HT-29 (cell line): ENCODE data around the gene MOB1B. TPM values are rescaled to one million over a fixed set of nuclear protein-coding genes. Genes with fewer than 3 reads are reported as not detected.
"Not testable (repeated sequence)": the region's sequence is repeated elsewhere in the genome, so short reads cannot be mapped to it uniquely, and the experiment has no call there.

Experiments used
- DNase-seq: peaks from one replicate; pipeline ENCODE4 v3.0.0-alpha.2; 2015; ENCODE audit warnings: low spot score
- total RNA-seq: library from RNA; depleted of rRNA; stranded (reverse); fragments of >200 nt; shearing (Covaris generic); gene quantifications from 2 replicates; pipeline ENCODE4 v1.2.3, GENCODE V29; 2014

The MOB1B gene
- total RNA-seq, 1 experiment from 2014 or later: 3.8 TPM

DNA sequence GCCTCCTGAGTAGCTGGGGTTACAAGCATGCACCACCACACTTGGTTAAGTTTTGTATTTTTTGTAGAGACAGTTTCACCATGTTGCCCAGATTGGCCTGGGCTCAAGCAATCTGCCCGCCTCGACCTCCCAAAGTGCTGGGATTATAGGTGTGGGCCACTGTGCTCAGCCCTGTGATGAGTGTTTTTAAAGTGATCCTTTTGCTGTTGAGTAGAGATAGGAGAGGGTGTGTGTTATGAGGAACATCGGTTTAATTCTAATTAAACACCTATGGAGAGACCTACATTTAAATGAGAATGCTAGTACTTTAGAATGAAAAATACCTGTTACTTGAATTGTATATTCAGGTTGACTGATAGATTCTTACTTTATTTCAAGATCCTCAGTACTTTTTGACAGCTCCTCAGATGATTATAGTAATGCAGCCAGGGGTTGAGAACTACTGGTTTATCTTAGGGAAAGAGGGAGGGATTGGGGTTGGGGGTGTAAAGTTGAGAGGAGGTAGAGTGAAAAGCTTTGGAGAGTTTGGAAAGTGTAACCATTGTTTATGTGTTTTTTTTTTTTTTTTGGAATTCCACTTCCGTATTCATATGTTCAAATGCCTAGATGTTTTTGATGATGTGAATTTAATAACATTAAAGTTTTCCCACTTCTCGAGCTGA is 54.5 kb downstream of the MOB1B start:
- DNase-seq: no peak

DNA sequence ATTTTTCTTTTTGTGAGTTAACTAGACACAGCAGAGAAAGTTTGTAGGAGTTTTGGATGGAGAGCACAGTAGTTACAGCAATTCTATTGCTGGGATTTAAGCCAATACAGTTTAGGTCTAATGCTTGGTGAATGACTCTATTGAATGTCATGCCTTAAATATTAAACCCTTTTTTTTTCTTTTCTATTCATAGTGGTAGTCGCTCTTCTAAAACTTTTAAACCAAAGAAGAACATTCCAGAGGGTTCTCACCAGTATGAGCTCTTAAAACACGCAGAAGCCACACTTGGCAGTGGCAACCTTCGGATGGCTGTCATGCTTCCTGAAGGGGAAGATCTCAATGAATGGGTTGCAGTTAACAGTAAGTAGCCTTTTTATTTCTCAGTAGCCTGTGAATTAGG is 56.5 kb downstream of the MOB1B start:
- no peak for DNase-seq

DNA sequence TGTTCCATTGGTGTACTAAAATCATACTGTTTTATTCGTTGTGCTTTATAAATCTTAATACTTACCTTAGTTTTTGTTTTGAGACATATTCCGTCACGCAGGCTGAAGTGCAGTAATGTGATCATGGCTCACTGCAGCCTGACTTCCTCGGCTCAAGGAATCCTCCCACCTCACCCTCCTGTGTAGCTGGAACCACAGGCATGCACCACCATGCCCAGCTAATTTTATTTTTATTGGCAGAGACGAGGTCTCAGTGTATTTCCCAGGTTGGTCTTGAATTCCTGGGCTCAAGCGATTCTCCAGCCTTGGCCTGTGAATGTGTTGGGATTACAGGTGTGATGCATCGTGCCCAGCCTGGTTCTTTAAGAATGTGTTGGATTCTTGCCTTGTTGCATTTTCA is 66.9 kb downstream of the MOB1B start:
- no peak for DNase-seq

DNA sequence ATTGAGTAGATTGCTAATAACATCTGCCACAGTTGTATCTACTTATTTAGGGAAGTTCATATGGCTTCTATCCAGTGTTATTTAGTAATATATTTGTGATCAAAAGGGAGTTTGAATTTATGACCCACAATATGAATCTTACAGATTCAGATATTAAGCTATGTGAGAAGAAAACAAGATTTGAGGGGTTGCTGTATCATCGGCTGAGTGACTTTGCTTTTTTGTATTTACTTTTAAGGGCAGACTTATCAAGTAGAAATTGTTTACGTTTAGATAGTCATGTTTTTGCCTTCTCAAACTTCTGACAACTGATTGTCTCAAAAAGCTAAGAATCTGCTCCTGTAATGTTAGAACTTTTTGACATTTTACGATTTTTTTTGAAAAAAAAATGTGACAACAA is 74.1 kb downstream of the MOB1B start:
- no peak for DNase-seq

DNA sequence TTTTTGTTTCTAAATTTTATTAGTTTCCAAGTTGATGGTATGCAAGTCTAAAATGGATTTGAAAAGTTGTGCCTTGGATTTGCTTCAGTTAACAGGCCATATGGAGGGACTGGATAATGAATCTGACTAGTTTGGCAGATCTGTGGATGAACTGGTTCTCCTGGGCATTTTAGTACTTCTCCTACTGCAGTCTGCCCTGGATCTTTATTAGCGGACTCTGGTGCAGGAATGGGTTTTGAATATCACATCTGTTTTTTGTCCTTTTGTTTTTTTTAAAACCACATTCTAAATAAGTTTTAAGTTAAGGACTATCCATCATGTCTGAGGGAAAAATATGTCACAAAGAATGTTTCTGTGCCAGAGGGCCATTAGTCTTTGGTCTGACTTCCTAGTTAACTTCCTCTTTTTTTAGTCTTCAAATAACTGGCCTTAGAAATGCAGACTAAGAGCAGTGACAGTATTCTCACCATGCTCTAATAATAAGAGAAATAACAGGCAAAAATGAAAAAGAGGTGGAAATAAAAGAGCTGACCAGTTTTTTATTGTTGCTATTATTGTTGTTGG is 77.4 kb downstream of the MOB1B start:
- DNase-seq: no peak

DNA sequence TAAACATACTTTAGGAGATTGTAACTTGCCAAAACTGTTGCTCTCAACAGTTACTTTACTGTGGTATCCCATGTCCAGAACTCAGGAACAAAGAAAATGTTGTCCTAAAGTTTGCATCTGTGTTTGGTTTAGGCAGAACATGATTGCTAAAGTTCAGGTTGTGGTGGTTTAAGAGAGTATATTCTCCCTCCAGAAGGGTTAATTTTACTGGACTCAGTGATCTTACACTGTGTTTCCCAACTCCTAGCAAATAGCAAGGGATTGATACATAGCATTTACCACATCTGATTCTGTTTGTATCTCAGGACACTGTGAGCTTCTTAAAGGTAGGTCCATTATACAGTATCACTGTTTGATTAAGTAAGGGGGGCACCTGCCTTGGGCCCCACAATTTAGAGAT is 78.0 kb downstream of the MOB1B start:
- DNase-seq: no peak

DNA sequence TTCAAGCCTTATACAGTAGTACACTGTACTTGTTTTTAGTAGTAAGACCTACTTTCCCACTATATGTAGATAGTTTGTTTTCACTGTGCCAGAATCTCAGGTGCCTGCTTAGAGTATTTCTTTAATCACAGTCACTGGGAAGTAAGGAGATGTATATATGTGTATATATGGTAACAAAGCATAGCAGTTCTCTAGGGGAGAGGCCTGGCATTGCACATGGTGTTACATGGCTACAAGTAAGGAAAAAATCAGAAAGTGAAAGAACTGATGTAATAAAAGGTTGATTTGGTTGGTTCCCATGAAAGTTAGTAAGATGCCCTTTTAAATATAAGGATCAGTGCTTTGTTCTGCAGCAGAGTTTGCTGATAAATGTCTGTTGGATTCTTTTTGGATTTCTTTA is 81.9 kb downstream of the MOB1B start:
- no peak for DNase-seq

DNA sequence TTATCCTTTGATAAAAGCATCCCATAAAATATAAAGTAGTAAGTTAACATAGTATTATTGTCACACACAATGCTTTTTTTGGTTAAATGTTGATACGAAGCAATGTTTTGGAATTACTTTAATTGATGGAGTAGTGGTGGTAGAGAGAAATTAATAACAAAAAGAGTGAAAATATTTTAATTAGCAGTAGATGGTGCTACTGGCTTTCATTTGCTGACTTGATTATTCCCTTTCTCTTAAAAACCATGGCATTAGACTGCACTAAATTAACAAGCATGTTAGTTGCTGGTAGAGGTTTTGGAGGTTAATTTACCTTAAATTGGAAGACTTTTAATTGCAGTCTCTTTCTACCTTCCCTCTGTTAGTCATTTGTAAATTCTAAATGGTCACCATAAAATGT is 82.4 kb downstream of the MOB1B start:
- DNase-seq: no peak

DNA sequence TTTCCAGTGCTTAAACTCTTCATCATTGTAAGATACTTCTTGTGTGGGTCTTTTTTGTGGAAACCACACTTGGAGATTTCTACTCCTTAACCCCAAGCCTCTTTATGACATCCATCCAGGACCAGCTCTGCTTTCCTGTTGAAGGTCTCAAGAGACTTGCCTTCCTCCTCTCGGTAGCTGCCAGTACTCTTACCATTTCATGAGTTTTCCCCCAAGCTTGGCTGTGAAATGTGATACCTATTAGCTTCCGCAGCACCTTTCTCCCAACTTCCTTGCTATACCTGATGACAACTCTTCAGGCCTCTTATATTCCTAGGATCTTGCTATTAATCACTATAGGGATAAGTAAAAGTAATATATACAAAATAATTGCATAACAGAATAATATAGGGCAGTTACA is 89.4 kb downstream of the MOB1B start:
- DNase-seq: no peak

DNA sequence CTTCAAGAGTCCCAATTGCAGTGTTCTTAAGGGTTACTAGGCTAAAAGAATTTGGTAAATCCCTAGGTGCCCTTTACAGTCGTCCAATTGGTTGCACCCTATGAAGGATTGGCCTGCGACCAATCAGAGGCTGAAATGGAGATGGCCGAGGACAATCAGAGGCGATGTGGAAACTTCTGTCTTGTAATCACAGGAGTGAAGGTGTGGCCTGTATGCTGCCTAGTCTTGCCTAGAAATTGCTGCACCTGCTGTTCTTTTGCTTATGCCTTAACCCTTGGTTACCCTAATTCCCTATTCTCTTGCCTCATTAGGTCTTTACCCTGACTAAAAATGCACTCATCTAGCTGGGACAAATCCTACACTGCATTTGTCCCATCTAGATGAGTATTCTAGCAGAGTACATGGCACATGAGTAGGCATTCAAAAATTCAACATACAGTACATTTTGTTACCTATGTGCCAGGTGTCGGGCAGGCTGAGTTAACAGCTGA is 90.3 kb downstream of the MOB1B start:
- peak; percentile 8 for DNase-seq

DNA sequence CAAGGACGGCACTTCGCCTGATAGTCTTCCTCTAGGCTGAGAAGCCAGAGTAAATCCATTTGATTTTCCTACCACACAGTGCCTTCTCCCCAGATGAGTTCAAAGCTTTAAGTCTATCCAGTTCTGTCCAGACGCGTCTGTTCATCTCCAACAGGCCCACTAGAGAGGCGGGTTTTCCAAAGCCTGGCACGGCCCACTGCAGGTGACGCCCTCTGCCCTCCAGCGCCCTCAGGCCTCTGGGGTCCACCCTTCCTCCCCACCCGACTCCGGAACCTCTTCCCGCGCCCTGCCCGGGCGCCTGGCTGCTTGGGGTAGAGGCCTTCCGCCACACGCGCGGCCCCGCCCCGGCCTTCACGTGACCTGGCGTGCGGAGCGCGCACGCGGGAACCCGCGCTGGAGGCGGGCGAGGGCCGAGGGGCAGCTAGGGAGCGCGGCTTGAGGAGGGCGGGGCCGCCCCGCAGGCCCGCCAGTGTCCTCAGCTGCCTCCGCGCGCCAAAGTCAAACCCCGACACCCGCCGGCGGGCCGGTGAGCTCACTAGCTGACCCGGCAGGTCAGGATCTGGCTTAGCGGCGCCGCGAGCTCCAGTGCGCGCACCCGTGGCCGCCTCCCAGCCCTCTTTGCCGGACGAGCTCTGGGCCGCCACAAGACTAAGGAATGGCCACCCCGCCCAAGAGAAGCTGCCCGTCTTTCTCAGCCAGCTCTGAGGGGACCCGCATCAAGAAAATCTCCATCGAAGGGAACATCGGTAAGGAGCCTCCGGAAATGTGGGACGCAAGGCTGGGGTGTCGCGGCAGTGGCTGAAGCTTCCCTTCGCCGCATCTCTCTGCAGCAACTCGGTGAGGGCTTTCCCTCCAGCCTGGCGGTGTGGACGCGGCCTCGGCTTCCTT is 91.3 kb downstream of the MOB1B start, which contains the start of gene DCK:
DCK (plus strand) TSS at position 469 of the 888 bp plus-strand sequence; CDS start at position 656, 187 bp downstream.
- peak; percentile 90 for DNase-seq

DNA sequence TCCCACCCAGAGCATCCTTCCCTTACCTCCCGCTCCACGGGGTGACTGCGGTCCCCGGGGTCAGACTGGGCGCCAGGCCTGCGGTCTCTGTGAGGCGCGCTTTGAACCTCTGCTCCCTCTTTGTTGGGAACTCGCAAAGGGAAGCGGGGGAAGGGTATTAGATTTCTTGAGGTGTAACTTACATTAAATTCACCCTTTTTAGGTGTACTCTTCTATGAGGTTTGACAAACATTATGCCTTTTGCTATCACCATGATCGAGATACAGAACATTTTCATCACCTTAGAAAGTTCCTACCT is 91.8 kb downstream of the MOB1B start:
- DNase-seq: peak; percentile 17

DNA sequence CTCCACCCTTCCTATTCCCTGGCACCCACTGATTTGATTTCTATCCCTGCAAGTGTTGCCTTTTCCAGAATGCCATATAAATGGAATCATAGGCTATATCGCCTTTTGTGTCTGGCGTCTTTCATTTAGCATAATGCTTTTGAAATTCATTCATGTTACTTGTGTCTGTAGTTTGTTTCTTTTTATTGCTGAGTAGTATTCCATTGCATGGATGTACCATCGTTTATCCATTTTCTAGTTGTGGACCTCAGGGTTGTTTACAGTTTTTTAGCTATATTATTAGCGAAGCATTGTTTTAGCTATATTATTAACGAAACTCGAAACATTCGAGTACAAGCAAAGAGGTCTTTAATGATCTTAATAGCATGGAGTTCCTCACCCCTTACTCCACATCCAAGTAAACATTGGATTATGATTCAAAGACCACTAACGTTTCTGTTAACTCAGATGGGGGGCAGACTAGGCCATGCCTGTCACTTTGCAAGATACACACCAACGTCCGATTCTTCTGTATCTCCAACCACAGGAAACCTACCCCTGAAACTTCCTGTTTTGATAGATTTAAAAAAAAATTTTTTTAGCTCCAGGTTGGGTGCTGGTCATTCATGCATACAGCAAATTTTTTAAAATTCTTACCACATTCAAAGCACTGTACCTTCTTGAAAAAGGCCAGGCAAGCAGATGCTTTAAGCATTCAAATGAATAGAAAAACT is 92.4 kb downstream of the MOB1B start:
- no peak for DNase-seq

DNA sequence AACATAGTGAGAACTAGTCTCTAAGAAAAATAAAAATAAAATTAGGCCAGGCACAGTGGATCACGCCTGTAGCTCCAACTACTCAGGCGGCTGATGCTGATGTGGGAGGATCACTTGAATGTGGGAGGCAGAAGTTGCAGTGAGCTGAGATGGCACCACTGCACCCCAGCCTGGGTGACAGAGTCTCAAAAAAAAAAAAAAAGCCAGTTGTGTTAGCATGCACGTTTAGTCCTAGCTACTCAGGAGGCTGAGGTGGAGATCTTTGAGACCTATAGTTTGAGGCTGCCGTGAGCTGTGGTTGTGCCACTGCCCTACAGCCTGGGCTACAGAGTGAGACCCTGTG is 93.8 kb downstream of the MOB1B start:
- no peak for DNase-seq

DNA sequence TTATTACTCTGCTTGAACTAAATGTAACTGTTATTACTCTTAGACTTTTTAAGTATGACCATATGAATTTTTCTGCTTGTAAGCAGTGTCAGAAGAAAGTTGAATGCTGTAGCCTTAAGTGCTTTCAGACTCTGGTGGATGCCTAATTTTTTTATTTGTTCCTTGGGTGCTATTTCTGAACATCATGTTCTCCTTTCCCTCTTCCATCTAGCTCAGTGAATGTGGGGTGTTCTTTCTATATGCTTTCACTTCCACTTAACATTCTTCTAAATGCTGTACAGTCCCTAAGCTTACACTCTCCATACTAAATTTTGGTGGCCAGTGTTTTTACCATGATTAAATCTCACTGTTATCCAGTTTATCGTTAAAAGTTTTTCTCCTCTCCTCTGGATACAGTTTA is 94.9 kb downstream of the MOB1B start:
- DNase-seq: no peak

DNA sequence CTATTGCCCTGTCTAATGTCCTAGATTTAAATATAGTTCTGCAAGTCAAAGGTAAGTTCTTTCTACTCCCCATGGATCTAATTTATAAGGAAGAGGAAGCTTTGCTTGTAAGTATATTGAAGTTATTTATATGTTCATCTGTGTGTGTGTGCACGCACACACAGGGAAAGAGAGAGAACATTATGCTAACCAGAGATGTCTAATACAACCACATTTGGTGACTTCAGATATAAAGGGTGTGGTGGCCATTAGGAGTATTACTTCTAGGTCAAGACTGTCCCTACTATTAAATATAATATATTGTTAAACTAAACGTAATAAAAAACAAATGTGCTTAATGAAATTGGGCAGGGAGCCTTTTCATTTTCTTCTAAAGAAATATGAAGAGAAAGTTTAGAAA is 95.4 kb downstream of the MOB1B start:
- no peak for DNase-seq

DNA sequence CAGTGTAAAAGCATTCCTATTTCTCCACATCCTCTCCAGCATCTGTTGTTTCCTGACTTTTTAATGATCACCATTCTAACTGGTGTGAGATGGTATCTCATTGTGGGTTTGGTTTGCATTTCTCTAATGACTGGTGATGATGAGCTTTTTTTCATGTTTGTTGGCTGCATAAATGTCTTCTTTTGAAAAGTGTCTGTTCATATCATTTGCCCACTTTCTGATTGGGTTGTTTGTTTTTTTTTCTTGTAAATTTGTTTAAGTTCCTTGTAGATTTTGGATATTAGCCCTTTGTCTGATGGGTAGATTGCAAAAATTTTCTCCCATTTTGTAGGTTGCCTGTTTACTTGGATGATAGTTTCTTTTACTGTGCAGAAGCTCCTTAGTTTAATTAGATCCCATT is 97.5 kb downstream of the MOB1B start:
- not testable (repeated sequence) for DNase-seq

DNA sequence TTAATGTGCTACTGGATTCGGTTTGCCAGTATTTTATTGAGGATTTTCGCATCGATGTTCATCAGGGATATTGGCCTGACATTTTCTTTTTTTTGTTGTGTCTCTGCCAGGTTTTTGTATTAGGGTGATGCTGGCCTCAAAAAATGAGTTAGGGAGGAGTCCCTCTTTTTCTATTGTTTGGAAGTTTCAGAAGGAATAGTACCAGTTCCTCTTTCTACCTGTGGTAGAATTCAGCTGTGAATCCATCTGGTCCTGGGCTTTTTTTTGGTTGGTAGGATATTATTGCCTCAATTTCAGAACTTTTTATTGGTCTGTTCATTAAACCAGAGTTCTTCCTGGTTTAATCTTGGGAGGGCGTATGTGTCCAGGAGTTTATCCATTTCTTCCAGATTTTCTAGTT is 99.2 kb downstream of the MOB1B start:
- not testable (repeated sequence) for DNase-seq

DNA sequence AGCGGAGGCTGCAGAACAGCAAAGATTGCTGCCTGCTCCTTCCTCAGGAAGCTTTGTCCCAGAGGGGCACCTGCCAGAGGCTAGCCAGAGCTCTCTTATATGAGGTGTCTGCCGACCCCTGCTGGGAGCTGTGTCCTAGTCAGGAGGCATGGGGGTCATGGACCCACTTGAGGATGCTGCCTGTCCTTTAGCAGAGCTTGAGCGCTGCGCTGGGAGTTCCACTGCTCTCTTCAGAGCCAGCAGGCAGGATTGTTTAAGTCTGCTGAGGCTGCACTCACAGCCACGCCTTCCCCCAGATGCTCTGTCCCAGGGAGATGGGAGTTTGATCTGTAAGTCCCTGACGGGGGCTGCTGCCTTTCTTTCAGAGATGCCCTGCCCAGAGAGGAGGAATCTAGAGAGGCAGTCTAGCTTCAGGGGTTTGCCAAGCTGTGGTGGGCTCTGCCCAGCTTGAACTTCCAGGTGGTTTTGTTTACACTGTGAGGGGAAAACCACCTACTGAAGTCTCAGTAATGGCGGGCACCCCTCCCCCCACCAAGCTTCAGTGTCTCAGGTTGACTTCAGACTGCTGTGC is 102.2 kb downstream of the MOB1B start:
- no peak for DNase-seq

DNA sequence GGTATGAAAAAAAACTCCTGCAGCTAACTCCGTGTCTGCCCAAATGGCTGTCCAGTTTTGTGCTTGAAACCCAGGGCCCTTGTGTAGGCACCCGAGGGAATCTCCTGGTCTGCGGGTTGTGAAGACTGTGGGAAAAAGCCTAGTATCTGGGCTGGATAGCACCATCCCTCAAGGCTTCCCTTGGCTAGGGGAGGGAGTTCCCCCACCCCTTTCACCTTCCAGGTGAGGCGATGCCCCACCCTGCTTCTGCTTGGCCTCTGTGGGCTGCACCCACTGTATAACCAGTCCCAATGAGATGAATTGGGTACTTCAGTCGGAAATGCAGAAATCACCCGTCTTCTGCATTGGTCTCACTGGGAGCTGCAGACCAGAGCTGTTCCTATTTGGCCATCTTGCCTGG is 102.9 kb downstream of the MOB1B start:
- not testable (repeated sequence) for DNase-seq

DNA sequence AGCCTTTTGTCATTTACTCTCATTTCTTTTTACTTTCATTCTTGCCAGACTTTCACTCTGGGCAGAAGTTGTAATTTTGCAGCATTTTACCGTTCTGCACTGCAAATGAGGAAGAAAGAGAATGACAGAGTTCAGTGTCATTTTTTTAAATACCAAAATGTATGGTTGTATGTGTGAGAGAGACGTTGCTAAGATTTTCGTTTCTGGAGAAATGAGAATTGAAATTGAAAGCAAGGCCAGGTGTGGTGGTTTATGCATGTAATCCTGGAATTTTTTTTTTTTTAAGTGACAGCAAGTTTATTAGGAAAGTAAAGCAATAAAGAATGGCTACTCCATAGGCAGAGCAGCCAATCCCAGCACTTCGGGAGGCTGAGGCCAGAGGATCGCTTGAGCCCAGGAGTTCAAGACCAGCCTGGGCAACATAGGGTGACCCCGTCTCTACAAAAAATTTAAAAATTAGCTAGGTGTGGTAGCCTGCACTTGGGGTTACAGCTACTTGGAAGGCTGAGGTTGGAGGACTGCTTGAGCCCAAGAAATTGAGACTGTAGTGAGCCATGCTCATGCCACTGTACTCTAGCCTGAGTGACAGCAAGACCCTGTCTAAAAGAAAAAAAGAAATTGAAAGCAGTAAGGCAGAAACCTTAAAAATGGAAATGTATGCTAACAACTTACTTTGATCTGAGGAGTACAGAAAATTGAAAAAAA is 104.2 kb downstream of the MOB1B start:
- no peak for DNase-seq
